ENCODE measurements around the gene AHCYL2. TPM values are rescaled to one million over a fixed set of nuclear protein-coding genes. Genes with fewer than 3 reads are reported as not detected.
A peak's percentile ranks its signal among the peaks of the same experiment; 100 is the strongest.
"Not testable (repeated sequence)": the region's sequence is repeated elsewhere in the genome, so short reads cannot be mapped to it uniquely, and the experiment has no call there.

Gene AHCYL2
- total RNA-seq, 4 donors from 2014 or later, result 83.2 to 149 (median 101) TPM

DNA sequence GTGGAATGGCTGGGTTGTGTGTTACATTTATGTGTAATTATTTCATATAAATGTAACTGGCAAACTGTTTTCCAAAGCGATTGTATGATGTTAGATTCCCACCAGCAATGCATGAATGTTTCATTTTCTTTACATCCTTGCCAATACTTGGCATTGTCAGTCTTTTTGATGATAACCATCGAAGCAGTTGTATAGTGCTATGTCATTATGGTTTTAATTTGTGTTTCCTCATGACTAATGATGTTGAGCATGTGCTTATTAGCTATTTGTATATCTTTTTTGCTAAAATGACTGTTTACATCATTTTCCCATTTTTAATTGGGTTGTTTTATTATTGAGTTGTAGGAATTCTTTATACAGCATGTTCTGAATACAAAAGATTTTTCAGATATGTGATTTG is 22.3 kb downstream of the AHCYL2 start:
- H3K27me3 ChIP-seq, result no peaks in the 10 kb centered on the region
- H3K36me3 ChIP-seq, result no peaks in the 10 kb centered on the region
- intact Hi-C loops (cut with DNase I), result no loop called here
- no peak for TF ChIP-seq POLR2A (IDR thresholded peaks at IDR 0.05)
- no peak for TF ChIP-seq CTCF (IDR thresholded peaks at IDR 0.05)
- H3K27ac ChIP-seq, result no peak overlapping the region
- no peaks in the 10 kb centered on the region for H3K9me3 ChIP-seq
- 84% methylated on average over 2 of the region's 2 CpGs for WGBS, 2 donors
- H3K4me1 ChIP-seq, result peaks cover 2 to 4% of the 10 kb centered on the region in 2 donors
- no peak overlapping the region for H3K4me3 ChIP-seq (replicated peaks in 1 of 3)
- DNase-seq, result no peak

DNA sequence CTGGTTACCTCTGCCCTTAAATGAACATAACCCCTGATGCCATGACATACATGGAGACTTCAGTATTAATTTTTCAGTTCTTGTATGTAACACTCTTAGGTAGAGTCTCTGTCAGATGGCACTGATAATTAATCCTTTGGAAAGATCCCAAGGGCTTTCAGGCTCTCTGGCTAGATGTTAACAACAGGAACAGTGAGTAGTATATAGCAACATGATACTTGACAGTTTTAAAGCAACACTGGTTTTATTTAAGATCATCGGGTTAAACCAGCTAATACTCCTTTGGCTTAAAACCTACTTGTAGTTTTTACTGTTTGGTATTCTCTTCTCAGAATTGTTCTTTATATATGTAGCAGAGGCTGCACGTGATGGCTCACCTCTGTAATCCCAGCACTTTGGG is 27.3 kb downstream of the AHCYL2 start:
- intact Hi-C loops (cut with DNase I), result no loop called here
- Histone ChIP-seq H3K27ac (peak overlapping the region in 1 of 3 donors; percentile 21), H3K4me3 (replicated peaks in 1 of 3) (no peak overlapping the region), H3K27me3 (no peaks in the 10 kb centered on the region), H3K36me3 (no peaks in the 10 kb centered on the region), H3K9me3 (no peaks in the 10 kb centered on the region), H3K4me1 (peaks cover 15 to 21% of the 10 kb centered on the region in 2 donors)
- DNase-seq, result no peak
- WGBS, 2 donors, result 57 to 58% methylated on average over 2 of the region's 2 CpGs
- no peak for TF ChIP-seq CTCF (IDR thresholded peaks at IDR 0.05)
- no peak for TF ChIP-seq POLR2A (IDR thresholded peaks at IDR 0.05)

DNA sequence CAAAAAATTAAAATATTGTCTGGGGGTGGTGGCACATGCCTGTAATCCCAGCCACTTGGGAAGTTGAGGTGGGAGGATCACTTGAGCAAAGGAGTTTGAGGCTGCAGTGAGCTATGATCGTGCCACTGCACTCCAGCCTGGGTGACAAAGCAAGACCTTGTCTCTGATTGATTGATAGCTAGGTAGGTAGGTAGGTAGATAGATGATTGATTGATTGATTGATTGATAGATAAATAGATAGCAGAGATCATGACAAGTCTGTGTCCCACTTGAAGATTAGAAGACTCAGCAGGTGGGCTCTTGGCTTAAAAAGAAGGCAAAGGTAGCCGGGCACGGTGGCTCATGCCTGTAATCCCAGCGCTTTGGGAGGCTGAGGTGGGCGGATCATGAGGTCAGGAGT is 27.8 kb downstream of the AHCYL2 start:
- H3K36me3 ChIP-seq; DNase-seq; H3K27ac ChIP-seq; H3K9me3 ChIP-seq; H3K4me3 ChIP-seq (replicated peaks in 1 of 3); intact Hi-C loops (cut with DNase I); H3K27me3 ChIP-seq: not testable (repeated sequence)
- WGBS, 2 donors, result 94 to 97% methylated on average over 5 of the region's 5 CpGs
- H3K4me1 ChIP-seq, result peaks cover 20 to 25% of the 10 kb centered on the region in 2 donors

DNA sequence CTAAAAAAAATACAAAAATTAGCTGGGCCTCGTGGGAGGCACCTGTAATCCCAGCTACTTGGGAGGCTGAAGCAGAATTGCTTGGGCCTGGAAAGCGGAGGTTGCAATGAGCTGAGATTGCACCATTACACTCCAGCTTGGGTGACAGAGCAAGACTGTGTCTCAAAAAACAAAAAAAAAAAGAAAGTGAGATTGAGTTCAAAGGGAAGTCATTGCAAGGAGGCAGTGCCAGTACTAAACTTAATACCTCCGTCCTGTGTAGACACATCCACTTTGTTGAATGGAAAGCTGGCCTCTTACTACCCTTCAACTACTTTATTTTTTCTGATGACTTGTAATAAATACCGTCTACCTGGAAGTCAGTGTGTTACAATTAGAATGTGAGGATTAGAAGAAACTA is 31.0 kb downstream of the AHCYL2 start:
- DNase-seq, result no peak
- TF ChIP-seq POLR2A (IDR thresholded peaks at IDR 0.05) (no peak), CTCF (IDR thresholded peaks at IDR 0.05) (no peak)
- Histone ChIP-seq H3K9me3 (no peaks in the 10 kb centered on the region), H3K27ac (no peak overlapping the region), H3K4me3 (replicated peaks in 1 of 3) (no peak overlapping the region), H3K36me3 (no peaks in the 10 kb centered on the region), H3K4me1 (peaks cover 35 to 42% of the 10 kb centered on the region in 2 donors), H3K27me3 (no peaks in the 10 kb centered on the region)
- 88 to 95% methylated on average over 4 of the region's 4 CpGs for WGBS, 2 donors
- intact Hi-C loops (cut with DNase I), result no loop called here

DNA sequence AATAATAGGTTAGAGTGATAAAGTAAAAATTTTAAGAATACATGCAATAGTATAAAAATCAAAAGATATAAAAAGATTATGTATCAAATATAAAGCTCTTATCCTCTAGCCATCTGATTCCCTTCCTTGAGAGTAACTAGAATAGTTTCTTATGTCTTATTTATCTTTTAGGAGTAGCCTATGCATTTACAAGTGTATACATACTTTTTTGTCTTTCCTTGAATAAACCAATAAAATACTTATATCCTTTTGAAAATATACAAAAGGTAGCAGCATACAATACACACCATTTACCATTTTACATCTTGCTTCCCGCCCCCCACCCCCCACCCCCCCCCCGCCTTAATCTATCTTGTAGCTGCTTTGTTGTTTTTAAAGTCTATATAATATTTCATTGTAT is 31.4 kb downstream of the AHCYL2 start:
- Histone ChIP-seq H3K36me3 (no peaks in the 10 kb centered on the region), H3K9me3 (no peaks in the 10 kb centered on the region), H3K4me1 (peaks cover 35 to 42% of the 10 kb centered on the region in 2 donors), H3K4me3 (replicated peaks in 1 of 3) (no peak overlapping the region), H3K27me3 (no peaks in the 10 kb centered on the region), H3K27ac (no peak overlapping the region)
- no peak for TF ChIP-seq POLR2A (IDR thresholded peaks at IDR 0.05)
- no peak for TF ChIP-seq CTCF (IDR thresholded peaks at IDR 0.05)
- no peak for DNase-seq
- intact Hi-C loops (cut with DNase I), result no loop called here
- 96 to 97% methylated on average over 2 of the region's 2 CpGs for WGBS, 2 donors

GRCh38 chr7:129257168-129257567 is 32.3 kb downstream of the AHCYL2 start:
- Histone ChIP-seq H3K4me1 (peaks cover 33 to 37% of the 10 kb centered on the region in 2 donors), H3K4me3 (replicated peaks in 1 of 3) (no peak overlapping the region), H3K27me3 (no peaks in the 10 kb centered on the region), H3K36me3 (no peaks in the 10 kb centered on the region), H3K27ac (peak overlapping the region; percentile 83 to 92 (median 88)), H3K9me3 (no peaks in the 10 kb centered on the region)
- intact Hi-C loops (cut with DNase I), result no loop called here
- peak; percentile 44 to 56 for DNase-seq
- TF ChIP-seq CTCF (IDR thresholded peaks at IDR 0.05) (no peak), POLR2A (IDR thresholded peaks at IDR 0.05) (no peak)
